HepG2 (cell line): ENCODE data around the gene CHKA. TPM values are rescaled to one million over a fixed set of nuclear protein-coding genes. Genes with fewer than 3 reads are reported as not detected.

Experiments
- ATAC-seq: fragments of 200-7000 bp; cut with Tn5 transposase; 3 replicates; pipeline ENCODE4 v1.9.1; 2020; ENCODE audit warnings: mild to moderate bottlenecking, moderate library complexity
- BruUV-seq: library from RNA; stranded (reverse); fragments of 400-500 nt; replicated peaks from 2 replicates; lab custom pipeline; 2021; lab: Mats Ljungman, UMichigan
- CTCF ChIA-PET: fragments of 300-600 bp; formaldehyde crosslinking; extraction: SDS; loops from one replicate; lab custom pipeline; 2021; ENCODE audit warnings: low total read pairs, inconsistent platforms, low intra/inter-chr PET ratio; lab: Yijun Ruan, JAX
- POLR2A ChIA-PET: fragments of 350-600 bp; sonication (Branson Sonifier 250); formaldehyde crosslinking; loops from one replicate; lab custom pipeline; 2020; ENCODE audit warnings: antibody characterized with exemption, inconsistent platforms; lab: Yijun Ruan, JAX
- DNase-seq: peaks from one replicate; pipeline ENCODE4 v3.0.0-alpha.2; 2015; ENCODE audit warnings: low spot score
- FAIRE-seq: peaks from 3 replicates; lab custom pipeline; 2011; peaks lifted over from hg19 to GRCh38; lab: Jason Lieb, UNC
- H2AFZ ChIP-seq: one replicate; pipeline ENCODE4 v1.6.1; 2011; ENCODE audit warnings: low read length, inconsistent platforms
- H3K27ac ChIP-seq: fragments of 300-600 bp; 3 replicates; pipeline ENCODE4 v1.8.0; 2011; ENCODE audit warnings: mixed run types, mild to moderate bottlenecking, mixed read lengths, low read length, inconsistent platforms; ENCODE audit not compliant: insufficient read depth; ENCODE audit errors: extremely low read length
- H3K27me3 ChIP-seq, 2 experiments: fragments of 200-600 bp in 1 of 2; 2 replicates in 1 of 2; 3 replicates in 1 of 2; pipeline versions ENCODE4 v1.6.0 to v1.8.0; 2011; ENCODE audit warnings: low read length in 2 of 2, mild to moderate bottlenecking in 2 of 2, moderate library complexity in 2 of 2, inconsistent platforms in 1 of 2; ENCODE audit not compliant: insufficient read depth in 2 of 2, control insufficient read depth in 1 of 2
- H3K36me3 ChIP-seq, 2 experiments: fragments of 200-600 bp in 1 of 2; replicated peaks in 1 of 2; 2 replicates in 1 of 2; 3 replicates in 1 of 2; pipeline versions ENCODE4 v1.5.1 to v1.8.0; 2011; ENCODE audit warnings: low read length in 2 of 2, inconsistent platforms in 1 of 2; ENCODE audit not compliant: insufficient read depth in 2 of 2, control insufficient read depth in 1 of 2
- H3K4me1 ChIP-seq: 2 replicates; pipeline ENCODE4 v1.5.1; 2012; ENCODE audit warnings: low read length, inconsistent platforms; ENCODE audit not compliant: insufficient read depth
- H3K4me2 ChIP-seq: 2 replicates; pipeline ENCODE4 v1.6.0; 2011; ENCODE audit warnings: low read depth, low read length, inconsistent platforms
- H3K4me3 ChIP-seq, 3 experiments: fragments of 200-600 bp in 1 of 3; sonication (generic), shearing (Covaris generic) in 1 of 3; replicated peaks in 1 of 3; 2 replicates each; pipeline ENCODE4 v1.5.1; 2011 to 2016; ENCODE audit warnings: low read length in 3 of 3, inconsistent platforms in 2 of 3, low read depth in 2 of 3, mild to moderate bottlenecking in 2 of 3, control low read depth in 1 of 3, mixed read lengths in 1 of 3; ENCODE audit not compliant: insufficient read depth in 1 of 3
- H3K79me2 ChIP-seq: one replicate; pipeline ENCODE4 v1.6.1; 2011; ENCODE audit warnings: low read length, inconsistent platforms; ENCODE audit not compliant: insufficient read depth
- H3K9ac ChIP-seq: 2 replicates; pipeline ENCODE4 v1.6.0; 2011; ENCODE audit warnings: mild to moderate bottlenecking, low read depth, low read length, inconsistent platforms; ENCODE audit not compliant: insufficient read depth
- H3K9me3 ChIP-seq: 2 replicates; pipeline ENCODE4 v1.5.1; 2012; ENCODE audit warnings: mild to moderate bottlenecking, low read length
- H4K20me1 ChIP-seq: 2 replicates; pipeline ENCODE4 v1.6.0; 2011; ENCODE audit warnings: inconsistent platforms, mild to moderate bottlenecking, low read length, moderate library complexity; ENCODE audit not compliant: insufficient read depth
- CAMTA2 ChIP-seq: sonication (generic); formaldehyde crosslinking; IDR thresholded peaks from 2 replicates; pipeline ENCODE4 v1.4.0; 2020; ENCODE audit warnings: mild to moderate bottlenecking, missing genetic modification reagents, borderline replicate concordance
- ELF4 ChIP-seq: sonication (generic); formaldehyde crosslinking; IDR thresholded peaks from 2 replicates; pipeline ENCODE4 v1.5.0; 2020; ENCODE audit warnings: missing genetic modification reagents, mild to moderate bottlenecking, moderate library complexity, borderline replicate concordance
- FOXM1 ChIP-seq: sonication (generic); formaldehyde crosslinking; IDR thresholded peaks from 2 replicates; pipeline ENCODE4 v1.5.0; 2020; ENCODE audit warnings: missing genetic modification reagents
- HDAC2 ChIP-seq: sonication (generic); formaldehyde crosslinking; IDR thresholded peaks from 2 replicates; pipeline ENCODE4 v1.4.0; 2020; ENCODE audit warnings: missing genetic modification reagents
- MXD1 ChIP-seq: sonication (generic); formaldehyde crosslinking; IDR thresholded peaks from 2 replicates; pipeline ENCODE4 v1.4.0; 2020; ENCODE audit warnings: mild to moderate bottlenecking, missing genetic modification reagents
- SP4 ChIP-seq: sonication (generic); formaldehyde crosslinking; IDR thresholded peaks from 2 replicates; pipeline ENCODE4 v1.8.1; 2023; ENCODE audit warnings: mild to moderate bottlenecking, missing genetic modification reagents
- XRCC5 ChIP-seq: fragments of 200-400 bp; formaldehyde crosslinking; optimal IDR thresholded peaks from 2 replicates; pipeline ENCODE3; 2017; ENCODE audit warnings: mild to moderate bottlenecking, low read length
- YEATS4 ChIP-seq: sonication (generic); formaldehyde crosslinking; IDR thresholded peaks from 2 replicates; pipeline ENCODE4 v1.4.0; 2020; ENCODE audit warnings: missing genetic modification reagents, borderline replicate concordance
- ZBTB2 ChIP-seq: sonication (generic); formaldehyde crosslinking; IDR thresholded peaks from 2 replicates; pipeline ENCODE4 v1.8.0; 2022; ENCODE audit warnings: low read depth, missing genetic modification reagents
- ZFP90 ChIP-seq: sonication (generic); formaldehyde crosslinking; IDR thresholded peaks from 2 replicates; pipeline ENCODE4 v1.8.0; 2022; ENCODE audit warnings: missing genetic modification reagents, mild to moderate bottlenecking, inconsistent platforms, borderline replicate concordance
- ZFY ChIP-seq: sonication (generic); formaldehyde crosslinking; IDR thresholded peaks from 2 replicates; pipeline ENCODE4 v1.4.0; 2020; ENCODE audit warnings: missing genetic modification reagents
- ZNF430 ChIP-seq: sonication (generic); formaldehyde crosslinking; IDR thresholded peaks from 2 replicates; pipeline ENCODE4 v1.9.0; 2021; ENCODE audit warnings: mild to moderate bottlenecking, missing genetic modification reagents
- ZNF451 ChIP-seq: sonication (generic); formaldehyde crosslinking; IDR thresholded peaks from 2 replicates; pipeline ENCODE4 v1.5.0; 2020; ENCODE audit warnings: mild to moderate bottlenecking, missing genetic modification reagents
- ZNF597 ChIP-seq: sonication (generic); formaldehyde crosslinking; IDR thresholded peaks from 2 replicates; pipeline ENCODE4 v1.5.0; 2020; ENCODE audit warnings: missing genetic modification reagents
- ZNF687 ChIP-seq: sonication (generic); formaldehyde crosslinking; IDR thresholded peaks from 2 replicates; pipeline ENCODE4 v1.5.1; 2020; ENCODE audit warnings: mild to moderate bottlenecking, missing genetic modification reagents, moderate library complexity
- ZNF749 ChIP-seq: sonication (generic); formaldehyde crosslinking; IDR thresholded peaks from 2 replicates; pipeline ENCODE4 v1.8.0; 2022; ENCODE audit warnings: mild to moderate bottlenecking, missing genetic modification reagents, moderate library complexity, borderline replicate concordance
- WGBS: methylation state at CpG from one replicate; pipeline ENCODE4 v1.1.6; 2017; ENCODE audit warnings: low lambda C conversion rate; 5-methylcytosine and 5-hydroxymethylcytosine counted together
- in situ Hi-C: cut with HindIII; loops from 2 replicates; pipeline ENCODE4 v1.10.0; 2017; ENCODE audit warnings: low pct_unique_long_range_greater_than_20kb; ENCODE audit not compliant: extremely low pct_ligation_motif_present
- intact Hi-C: fragments of 100-400 bp; cut with micrococcal nuclease; formaldehyde crosslinking; loops from one replicate; pipeline ENCODE4 v1.10.0; 2022; ENCODE audit not compliant: unreplicated experiment
- polyA plus RNA-seq, 8 experiments: library from polyadenylated mRNA; depleted of rRNA in 3 of 8; stranded (reverse) in 7 of 8; unstranded in 1 of 8; fragments of >200 nt; fragmentation: Illumina TruSeq in 4 of 8; extraction: Trizol in 4 of 8; gene quantifications; 2 replicates each; pipeline versions ENCODE4 v1.2.1 to v1.2.3, GENCODE V29; 2011 to 2016; ENCODE audit warnings: low read depth in 4 of 8, missing spikeins in 1 of 8, mixed read lengths in 1 of 8; ENCODE audit not compliant: insufficient read depth in 1 of 8
- total RNA-seq, 5 experiments: library from RNA; depleted of rRNA; stranded (reverse); fragments of >200 nt; fragmentation: Illumina TruSeq; extraction: Trizol; gene quantifications; 2 replicates each; pipeline ENCODE4 v1.2.3, GENCODE V29; 2016; ENCODE audit warnings: low read depth in 1 of 5

The CHKA gene
- total and polyA plus RNA-seq, 2 of the 13 experiments (the other 11 are each of a cell fraction or from before 2014, with no cell fraction given) = 71.6 to 92.7 TPM

GRCh38 chr11:68150037-68150436 lies 28.8 kb upstream of the CHKA start (continued):
- TF ChIP-seq ZNF687 (CRISPR knock-in tag) (peak; percentile 35; the same call in 1 of the 2 replicates), ZNF451 (no peak), XRCC5 (no peak), ZNF430 (peak; percentile 82)

GRCh38 chr11:68149417-68149816 lies 28.2 kb upstream of the CHKA start:
- no peaks in the 10 kb centered on the region; a peak in 1 of 5 replicates for H3K27me3 ChIP-seq
- H4K20me1 ChIP-seq = no peaks in the 10 kb centered on the region
- no peaks in the 10 kb centered on the region for H3K79me2 ChIP-seq
- no peak overlapping the region for H3K4me2 ChIP-seq
- H3K4me3 ChIP-seq = no peak overlapping the region
- intact Hi-C loops = no loop called here
- H3K4me1 ChIP-seq = peaks cover 84% of the 10 kb centered on the region
- FAIRE-seq (no peak), ATAC-seq (no peak), DNase-seq (no peak)
- TF ChIP-seq ZFY (CRISPR knock-in tag) (no peak), ELF4 (CRISPR knock-in tag) (no peak), YEATS4 (CRISPR knock-in tag) (no peak), ZBTB2 (CRISPR knock-in tag) (no peak), CAMTA2 (CRISPR knock-in tag) (no peak), FOXM1 (CRISPR knock-in tag) (no peak), ZFP90 (CRISPR knock-in tag) (no peak), SP4 (no peak), HDAC2 (CRISPR knock-in tag) (no peak), ZNF749 (CRISPR knock-in tag) (no peak), MXD1 (CRISPR knock-in tag) (no peak), ZNF597 (CRISPR knock-in tag) (no peak), ZNF451 (no peak)
- WGBS = 94% methylated on average over 6 of the region's 6 CpGs
- H3K36me3 ChIP-seq = no peaks in the 10 kb centered on the region
- ChIA-PET CTCF (no interaction called here), POLR2A (interaction anchor here (0.7 to 6.6 kb wide), 3 partner anchors 21 to 421 kb away, joined by 5 to 98 read pairs (median 14); partner anchors contain the start of gene CHKA)
- no peak overlapping the region for H2AFZ ChIP-seq
- H3K27ac ChIP-seq = no peak overlapping the region
- in situ Hi-C loops = no loop called here
- no TSS peak for BruUV-seq
- H3K9ac ChIP-seq = no peak overlapping the region
- H3K9me3 ChIP-seq = no peaks in the 10 kb centered on the region
